IPS-NIHi7 (cell line): ENCODE results near the gene FOXQ1.
A peak's percentile ranks its signal among the peaks of the same experiment; 100 is the strongest.
"Not testable (repeated sequence)": the region's sequence is repeated elsewhere in the genome, so short reads cannot be mapped to it uniquely, and the experiment has no call there.

Experiments
- DNase-seq: peaks from one replicate; pipeline ENCODE4 v3.0.0; 2012; ENCODE audit warnings: mixed read lengths; ENCODE audit errors: extremely low spot score

The FOXQ1 gene

DNA sequence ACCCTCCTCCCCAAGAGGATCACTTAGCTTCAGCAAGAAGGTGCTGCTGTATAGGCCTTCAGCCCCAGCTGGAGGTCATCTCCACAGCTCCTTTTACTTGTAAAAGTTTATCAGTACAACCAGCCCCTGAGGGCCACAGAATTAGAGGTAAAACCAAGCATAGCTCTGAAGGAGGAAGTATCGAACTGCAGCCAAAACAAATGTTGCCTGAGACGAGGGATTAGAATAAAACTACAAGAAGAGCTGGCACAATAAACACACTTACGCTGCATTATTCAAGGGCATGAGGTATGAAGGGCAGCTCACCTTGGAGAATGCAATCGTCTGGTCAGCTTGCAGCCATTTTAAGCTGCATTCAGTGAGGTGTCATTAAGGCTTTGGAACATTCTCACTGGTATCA lies 21.1 kb upstream of the FOXQ1 start:
- DNase-seq: no peak

DNA sequence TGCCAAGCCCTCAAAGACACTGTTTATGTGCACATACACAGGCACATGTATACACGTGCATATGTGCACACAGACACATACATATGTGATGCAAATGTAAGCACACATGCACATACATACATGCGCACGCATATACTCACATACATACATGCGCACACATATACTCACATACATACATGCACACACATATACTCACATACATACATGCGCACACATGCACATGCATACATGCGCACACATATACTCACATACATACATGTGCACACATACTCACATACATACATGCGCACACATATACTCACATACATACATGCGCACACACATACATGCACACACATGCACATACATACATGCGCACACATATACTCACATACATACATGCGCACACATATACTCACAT lies 20.5 kb upstream of the FOXQ1 start:
- DNase-seq: no peak

DNA sequence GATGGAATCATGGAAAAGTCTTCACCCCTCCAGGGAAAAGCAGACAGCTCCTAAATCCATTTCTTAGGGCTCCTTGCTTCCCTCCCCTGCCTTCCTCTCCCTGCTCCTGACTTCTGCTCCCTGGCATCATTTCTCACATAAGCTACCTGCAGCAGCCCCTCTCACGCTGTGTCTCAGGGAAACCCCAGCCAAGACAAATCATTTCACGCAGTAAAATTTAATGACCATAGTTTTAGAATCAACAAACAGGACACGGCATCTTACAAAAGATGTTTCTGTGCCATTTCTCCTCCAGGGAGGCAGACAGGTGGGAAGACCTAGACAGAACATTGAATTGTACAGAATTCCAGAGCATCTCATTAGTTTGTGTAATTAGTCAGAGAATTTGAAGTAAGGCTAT lies 16.5 kb upstream of the FOXQ1 start:
- no peak for DNase-seq

DNA sequence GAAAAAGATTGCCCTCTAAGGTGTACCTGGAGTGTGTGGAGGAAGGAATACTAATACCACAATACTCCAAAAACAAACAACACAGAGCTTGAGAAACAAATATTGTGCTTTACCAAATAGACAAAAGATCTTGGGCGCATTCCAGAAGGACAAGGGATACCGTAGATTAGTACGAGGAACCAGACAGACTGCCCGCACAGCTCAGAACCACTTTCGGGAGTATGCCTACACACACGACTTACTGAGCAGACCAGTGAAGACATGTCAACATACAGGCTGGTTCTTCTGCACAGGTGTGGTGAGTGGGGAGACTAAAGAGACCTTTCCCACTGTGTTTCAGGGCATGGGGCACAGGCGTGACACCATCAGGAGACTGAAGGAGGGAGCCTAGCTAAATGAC lies 15.8 kb upstream of the FOXQ1 start:
- no peak for DNase-seq

DNA sequence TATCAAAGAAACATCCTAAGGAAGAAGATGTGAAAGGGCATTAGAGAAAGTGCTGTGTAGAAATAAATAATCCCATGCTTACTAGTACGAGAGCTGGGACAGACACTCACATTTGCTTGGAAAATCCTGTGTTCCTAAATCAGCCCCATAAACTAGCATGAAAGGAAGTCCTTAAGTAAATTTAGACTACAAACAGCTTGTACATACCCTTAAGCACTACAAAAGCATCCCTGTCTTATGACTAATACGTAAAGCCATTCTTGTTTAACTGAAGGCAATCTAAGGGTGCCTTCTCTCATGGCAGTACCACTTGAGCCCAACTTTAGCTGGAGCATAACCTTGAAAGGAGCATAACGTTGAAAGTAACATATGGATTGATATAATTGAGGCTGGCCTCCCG lies 15.4 kb upstream of the FOXQ1 start:
- no peak for DNase-seq

DNA sequence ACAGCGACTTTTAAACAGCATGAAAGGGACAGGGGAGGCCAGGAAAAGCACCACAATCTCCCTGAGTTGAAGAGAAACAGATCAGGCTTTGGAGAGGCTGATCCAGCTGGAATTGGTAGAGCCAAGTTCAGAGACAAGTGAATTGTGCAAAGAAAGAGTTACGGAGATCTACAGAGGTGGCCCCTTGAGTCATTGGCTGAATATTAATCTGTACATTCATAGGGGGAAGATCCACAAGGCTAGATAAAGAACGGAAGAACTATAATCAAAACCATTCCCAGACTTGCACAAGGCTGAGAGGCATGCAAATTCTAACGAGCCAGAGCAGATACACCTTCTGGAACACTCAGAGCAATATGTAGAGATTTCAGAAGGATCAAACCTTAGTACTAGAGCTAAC lies 14.2 kb upstream of the FOXQ1 start:
- no peak for DNase-seq

DNA sequence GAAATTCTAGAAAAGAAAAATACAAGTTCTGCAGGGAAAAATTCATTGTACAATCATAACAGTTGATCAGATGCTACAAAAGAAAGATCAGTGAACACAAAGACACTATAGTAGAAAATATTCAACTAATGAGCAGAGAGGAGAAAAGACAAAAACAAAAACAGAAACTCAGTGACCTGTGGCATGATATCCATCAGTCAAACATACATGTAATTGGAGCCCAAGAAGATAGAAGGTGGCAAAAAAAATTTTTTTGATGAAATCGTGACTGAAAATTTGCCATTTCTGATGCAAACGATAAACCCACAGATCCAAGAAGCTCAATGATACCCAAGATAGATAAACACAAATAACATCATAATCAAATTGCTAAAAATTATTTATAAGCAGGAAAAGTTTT lies 13.1 kb upstream of the FOXQ1 start:
- no peak for DNase-seq

DNA sequence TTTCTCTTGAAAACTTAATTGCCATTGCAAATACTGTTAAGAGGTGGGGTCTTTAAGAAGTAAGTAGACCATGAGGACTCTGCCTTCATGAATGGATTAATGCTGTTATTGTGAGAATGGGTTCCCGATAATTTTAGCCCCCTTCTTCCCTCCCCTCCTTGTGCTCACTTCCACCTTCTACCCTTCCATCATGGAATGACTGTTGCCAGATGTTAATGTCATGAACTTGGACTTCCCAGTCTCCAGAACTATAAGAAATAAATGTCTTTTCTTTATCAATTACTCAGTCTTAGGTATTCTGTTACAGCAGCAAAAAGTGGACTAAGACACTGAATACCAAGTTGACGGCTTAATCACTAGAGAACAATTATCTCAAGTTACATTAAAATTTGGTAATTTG lies 5.8 kb upstream of the FOXQ1 start:
- no peak for DNase-seq

DNA sequence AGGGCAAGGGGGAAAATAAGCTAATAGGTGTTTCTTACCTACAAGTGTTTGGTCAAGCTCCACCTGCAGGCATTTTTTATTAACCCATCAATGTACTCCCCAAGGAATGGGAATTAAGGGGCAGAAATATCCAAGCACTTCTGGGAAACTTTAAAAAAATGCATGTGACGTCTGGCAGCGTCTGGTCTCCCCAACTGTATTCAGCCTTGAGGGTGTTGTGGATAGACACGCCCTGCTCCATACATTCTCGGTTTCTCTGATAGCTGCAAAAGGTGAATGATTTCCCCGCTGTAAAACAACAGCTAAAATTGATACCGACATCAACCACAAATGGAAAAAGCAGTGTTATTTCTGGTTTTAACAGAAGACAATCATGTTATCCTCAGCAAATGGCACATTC lies 2.5 kb upstream of the FOXQ1 start:
- DNase-seq: no peak

DNA sequence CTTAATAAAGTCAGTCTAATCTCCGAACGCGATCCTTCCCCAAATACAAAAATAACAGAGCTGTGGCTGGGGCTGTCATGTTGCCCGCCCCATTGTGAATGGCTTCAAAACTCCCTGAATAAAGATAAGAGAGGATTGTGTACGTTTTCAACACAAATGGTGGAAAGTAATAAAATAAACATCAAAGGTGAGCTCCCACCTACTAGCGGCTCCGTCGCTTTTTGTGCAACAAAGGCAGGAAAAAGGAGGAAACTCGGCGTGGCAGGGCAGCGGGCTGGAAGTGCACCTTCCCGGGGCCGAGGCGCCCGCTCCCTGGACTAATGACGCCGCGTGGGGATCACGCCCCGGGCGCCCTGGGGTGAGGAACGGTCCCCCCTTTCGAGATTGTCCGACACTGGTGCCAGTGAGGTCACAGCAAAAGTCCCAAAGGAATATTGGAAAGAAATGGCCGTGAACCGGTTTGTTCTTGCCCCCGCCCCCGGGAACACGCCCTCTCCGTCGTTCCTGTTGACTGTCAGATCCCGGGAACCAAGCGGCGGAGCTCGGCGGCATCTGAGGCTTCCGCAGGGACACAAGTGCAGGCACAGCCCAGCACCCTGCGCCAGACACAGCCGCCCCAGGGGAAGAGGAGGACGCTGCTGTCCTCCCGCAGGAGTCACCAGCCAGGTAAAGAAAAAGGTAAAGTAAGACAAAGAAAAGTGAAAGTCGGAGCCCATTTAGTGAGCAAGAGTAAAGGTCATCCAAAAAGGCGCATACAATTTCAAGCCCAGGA lies 1.1 kb upstream of the FOXQ1 start:
- DNase-seq: peak; percentile 47

DNA sequence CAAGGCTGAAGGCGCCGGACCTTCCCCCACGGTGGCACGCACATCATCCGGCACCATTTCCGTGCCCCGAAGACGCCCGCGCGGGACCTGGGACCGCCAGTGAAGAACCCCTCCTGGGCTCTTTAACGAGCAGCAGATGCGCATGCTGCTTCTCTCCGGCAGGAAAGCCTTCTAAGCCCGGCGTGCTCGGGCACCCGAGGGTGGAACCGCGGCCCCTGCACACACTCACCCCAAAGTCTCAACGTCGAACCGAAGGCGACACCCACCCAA lies 240 bp downstream of the FOXQ1 start:
- DNase-seq: no peak

DNA sequence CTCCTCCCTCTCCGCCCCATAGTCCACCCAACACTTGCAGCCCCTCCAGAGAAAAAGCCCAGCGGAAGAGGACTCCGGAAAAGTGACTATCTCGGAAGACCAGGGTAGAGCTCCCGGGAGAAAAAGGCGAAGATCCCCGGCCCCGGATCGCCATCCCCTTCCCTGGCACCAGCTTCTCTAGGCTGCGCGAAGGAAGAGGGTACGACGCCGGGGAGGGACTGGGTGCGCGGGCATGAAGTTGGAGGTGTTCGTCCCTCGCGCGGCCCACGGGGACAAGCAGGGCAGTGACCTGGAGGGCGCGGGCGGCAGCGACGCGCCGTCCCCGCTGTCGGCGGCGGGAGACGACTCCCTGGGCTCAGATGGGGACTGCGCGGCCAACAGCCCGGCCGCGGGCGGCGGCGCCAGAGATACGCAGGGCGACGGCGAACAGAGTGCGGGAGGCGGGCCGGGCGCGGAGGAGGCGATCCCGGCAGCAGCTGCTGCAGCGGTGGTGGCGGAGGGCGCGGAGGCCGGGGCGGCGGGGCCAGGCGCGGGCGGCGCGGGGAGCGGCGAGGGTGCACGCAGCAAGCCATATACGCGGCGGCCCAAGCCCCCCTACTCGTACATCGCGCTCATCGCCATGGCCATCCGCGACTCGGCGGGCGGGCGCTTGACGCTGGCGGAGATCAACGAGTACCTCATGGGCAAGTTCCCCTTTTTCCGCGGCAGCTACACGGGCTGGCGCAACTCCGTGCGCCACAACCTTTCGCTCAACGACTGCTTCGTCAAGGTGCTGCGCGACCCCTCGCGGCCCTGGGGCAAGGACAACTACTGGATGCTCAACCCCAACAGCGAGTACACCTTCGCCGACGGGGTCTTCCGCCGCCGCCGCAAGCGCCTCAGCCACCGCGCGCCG lies 822 bp downstream of the FOXQ1 start:
- DNase-seq: peak; percentile 31

DNA sequence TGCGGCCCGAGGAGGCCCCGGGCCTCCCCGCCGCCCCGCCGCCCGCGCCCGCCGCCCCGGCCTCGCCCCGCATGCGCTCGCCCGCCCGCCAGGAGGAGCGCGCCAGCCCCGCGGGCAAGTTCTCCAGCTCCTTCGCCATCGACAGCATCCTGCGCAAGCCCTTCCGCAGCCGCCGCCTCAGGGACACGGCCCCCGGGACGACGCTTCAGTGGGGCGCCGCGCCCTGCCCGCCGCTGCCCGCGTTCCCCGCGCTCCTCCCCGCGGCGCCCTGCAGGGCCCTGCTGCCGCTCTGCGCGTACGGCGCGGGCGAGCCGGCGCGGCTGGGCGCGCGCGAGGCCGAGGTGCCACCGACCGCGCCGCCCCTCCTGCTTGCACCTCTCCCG lies 1.5 kb downstream of the FOXQ1 start:
- DNase-seq: peak; percentile 25

DNA sequence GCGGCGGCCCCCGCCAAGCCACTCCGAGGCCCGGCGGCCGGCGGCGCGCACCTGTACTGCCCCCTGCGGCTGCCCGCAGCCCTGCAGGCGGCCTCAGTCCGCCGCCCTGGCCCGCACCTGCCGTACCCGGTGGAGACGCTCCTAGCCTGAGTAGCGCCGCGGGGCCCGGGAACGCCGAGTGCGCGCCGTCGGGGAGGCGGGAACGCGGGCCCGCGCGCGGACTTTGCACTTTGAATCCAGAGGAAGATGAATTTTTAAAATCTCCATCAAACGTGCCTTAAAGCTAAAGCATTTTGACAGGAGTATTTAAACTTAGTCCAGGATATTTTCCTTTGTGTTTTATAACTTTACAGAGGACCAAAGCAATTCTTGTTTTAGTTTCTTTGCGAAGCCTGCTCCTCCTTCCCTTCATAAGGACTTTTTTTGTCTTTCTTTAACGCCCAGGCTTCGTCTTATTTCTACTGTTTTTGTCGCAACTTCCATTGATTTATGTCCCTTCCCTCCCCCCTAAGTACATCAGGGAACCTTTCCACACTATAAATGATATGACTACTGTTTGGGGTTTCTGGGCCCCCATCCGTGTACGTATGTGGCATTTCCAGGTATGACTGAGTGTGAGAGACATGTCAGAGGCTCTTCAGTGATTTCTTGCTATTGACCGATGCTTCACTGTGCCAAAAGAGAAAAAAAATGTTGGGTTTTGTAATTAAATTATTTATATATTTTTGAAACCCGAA lies 2.0 kb downstream of the FOXQ1 start:
- DNase-seq: peak; percentile 80

DNA sequence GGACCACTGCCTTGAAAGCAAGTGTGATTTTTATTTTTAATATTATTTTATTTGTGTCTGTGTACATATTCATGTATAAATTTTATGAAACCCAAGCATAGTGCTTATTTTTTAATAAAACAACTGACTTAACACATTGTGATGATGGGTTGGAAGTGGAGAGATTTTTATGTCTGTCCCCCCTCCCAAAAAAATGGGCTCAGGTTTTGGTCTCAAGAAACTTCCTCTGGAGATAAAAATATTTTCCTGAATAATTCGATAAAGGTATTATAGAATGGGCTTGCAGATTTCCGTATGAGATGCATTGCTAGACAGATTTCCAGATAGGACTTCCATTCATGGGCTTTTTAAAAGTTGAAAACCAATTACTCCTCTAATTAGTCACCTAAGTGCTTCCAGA lies 2.7 kb downstream of the FOXQ1 start:
- DNase-seq: no peak

DNA sequence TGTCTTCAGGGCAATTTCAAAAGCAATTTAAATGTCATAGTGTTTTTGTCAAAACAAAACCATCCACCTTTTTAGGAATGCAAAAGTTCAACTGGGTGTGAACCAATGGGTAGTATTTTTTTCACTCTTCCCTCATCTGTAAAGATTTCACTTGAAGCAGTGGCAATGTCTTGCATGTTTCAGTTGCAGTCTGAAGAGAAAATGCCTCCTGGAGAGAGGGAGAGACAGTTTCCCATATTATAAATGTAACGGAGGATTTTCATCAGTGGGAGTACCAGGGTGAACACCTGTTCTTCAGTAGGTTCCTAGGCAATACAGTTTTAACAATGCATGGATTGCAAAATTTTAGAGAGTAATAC lies 3.3 kb downstream of the FOXQ1 start:
- DNase-seq: no peak

DNA sequence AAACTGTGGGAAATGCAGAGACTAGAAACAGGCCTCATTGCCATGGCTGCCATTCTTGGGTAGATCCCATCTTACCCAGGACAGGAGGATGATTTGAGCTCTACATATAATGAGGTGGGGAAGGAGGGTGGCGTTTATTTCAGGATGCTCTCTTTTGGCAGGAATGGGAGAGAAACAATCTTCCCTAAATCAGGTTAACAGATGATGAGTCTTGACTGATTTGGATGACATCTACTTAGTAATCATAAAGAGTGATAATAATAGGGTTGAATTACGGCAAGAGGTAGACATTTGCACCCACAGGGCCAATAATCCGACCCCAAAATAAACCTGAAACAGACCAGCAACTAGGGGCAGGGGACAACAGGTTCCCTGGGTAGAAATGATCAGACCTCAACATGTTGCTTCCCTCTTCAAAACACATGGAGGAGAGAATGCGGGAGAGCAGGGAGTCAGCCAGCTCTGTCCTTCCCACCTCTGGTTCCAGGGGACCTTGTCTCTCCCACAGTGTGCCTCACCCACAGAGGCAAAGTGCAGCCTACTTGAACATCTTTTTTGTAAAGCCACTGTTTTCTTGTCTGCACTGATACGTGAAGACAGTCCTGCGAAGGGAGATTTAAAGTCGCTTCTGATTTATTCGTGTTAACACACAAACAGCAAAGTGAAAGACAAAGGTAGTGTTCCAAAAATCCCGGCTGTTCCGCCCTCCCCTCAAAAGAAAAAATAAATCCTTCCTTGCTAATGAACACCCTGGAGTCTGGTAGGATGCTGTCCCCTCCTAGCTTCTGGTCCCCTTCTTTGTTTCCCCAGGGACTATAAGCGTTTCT lies 3.9 kb downstream of the FOXQ1 start:
- DNase-seq: no peak

DNA sequence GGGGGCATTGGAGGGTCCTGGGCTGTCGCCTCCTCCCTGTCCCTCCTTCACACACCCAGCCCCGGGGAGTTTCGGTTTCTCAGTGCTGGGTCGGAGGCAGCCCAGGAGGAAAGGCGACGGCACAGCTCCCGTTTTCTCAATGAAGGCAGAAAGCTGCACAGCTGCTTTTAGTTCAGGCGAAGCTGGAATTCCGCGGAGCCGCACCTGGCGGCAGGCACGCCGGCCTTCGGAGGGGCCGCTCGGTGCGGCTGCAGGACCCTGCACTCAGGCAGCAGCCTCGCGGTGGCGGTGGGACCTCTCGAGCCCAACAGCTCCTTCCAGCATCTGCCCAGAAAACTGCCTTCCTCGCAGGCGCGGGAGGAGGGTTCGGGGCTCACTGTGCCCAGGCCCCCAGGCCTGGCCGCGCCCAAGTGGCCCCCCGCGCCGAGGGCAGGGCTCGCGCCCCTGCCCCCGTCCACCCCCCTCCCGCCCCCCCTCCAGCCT lies 4.6 kb downstream of the FOXQ1 start:
- peak; percentile 45 for DNase-seq

DNA sequence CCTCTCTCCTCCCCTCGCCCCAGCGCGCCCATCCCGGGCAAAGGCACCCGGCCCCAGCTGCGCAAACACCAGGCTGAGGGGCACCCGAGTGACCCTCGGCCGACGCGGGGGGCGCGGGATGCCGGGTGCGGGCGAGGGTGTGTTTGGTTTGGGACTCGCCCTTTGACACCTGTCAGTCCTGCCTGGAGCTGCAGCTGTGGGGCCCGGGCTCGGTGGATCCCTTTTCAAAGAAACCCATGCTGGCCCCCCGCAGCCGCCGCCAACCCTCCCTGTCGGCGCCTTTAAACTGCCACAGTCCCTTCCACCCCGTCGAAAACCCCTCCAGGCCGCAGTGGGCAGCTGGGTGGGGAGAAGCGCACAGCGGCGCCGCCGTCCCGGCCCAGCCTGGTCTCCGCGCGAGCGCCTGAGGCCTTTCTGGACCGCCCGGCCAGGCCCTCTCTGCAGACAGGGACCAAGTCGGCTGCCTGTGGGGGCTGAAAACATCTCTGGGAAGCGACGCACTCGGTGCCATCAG lies 5.5 kb downstream of the FOXQ1 start:
- no peak for DNase-seq

DNA sequence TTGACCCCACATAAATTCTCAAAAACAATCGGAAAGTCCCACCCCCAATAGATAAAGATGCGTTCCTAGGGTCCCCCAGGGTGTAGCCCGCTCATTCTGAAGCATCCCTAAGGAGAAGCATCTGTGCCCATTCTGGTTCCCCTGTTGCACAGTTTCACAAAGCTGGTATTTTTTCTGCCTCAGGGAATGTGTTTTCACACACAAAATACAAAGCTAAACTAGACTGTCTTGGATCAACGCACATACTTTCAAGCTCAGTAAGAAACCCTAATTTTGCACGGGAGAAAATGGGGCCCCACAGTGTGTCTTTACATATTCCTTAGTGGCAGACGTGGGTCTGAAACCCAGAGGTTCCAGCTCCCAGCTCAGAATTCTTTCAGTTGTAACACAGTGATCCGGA lies 6.1 kb downstream of the FOXQ1 start:
- no peak for DNase-seq

DNA sequence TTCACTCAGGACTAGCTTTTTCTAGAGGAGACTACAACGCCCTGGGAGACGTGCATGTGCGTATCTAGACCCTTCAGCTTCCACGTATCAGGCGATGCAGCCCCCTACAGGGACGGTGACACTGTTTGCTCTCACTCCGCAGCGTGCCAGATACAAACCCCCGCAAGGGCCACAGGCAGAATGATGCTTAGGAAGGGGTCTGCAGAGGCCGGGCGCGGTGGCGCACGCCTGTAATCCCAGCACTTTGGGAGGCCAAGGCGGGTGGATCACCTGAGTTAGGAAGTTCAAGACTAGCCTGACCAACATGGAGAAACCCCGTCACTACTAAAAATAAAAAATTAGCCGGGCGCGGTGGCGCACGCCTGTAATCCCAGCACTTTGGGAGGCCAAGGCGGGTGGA lies 6.7 kb downstream of the FOXQ1 start:
- DNase-seq: not testable (repeated sequence)

DNA sequence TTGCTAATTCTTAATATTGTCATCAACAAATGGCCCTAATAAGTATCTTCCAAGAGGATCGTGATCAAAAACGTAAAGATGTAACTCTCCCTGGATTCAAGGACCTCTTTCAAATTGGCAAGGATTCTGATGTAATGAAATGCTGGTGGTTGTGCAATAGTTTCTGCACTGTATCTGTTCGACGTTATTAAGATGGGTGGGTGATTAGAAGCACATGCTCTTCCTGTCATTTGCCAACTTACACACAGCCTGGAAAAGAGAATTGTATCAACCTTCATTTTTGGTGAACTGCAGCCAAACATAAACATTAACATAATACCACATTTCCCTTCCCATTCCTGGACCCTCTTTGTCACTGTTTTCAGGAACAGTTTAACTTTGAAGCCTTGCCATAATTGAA lies 9.8 kb downstream of the FOXQ1 start:
- DNase-seq: no peak
